MM.1S (cell line): ENCODE measurements around the gene CAMK2N1.

Experiments used
- EZH2phosphoT487 ChIP-seq: fragments of 300-600 bp; sonication (generic); IDR thresholded peaks from 2 replicates; pipeline ENCODE4 v1.6.1; 2018; ENCODE audit warnings: antibody characterized with exemption, low read length
- TF ChIP-seq, protein P1 (sequence below): fragments of 300-600 bp; sonication (generic); IDR thresholded peaks from 2 replicates; pipeline ENCODE4 v1.5.1; 2016; ENCODE audit warnings: antibody characterized with exemption, low read length, mixed read lengths

DNA sequence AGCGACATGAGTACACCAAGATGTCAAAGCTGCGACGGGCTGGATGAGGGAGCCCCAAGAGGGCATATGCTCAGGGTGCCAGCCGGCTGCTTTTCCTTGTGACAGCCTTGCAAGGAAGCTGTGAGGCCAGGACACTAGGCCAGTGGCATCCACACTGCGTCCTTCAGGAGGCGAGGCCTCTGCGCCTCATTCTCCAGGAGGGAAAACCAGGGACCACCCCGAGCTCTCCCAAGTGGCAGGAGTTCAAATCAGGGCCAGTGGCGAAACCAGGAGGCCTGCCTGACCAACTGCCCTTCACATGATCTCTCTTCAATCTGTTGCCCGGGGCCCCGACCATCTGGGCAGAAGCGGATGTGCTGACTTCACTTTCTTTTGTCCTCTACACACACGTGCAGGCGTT, 13.7 kb upstream of the CAMK2N1 start:
- TF ChIP-seq, protein P1, sequence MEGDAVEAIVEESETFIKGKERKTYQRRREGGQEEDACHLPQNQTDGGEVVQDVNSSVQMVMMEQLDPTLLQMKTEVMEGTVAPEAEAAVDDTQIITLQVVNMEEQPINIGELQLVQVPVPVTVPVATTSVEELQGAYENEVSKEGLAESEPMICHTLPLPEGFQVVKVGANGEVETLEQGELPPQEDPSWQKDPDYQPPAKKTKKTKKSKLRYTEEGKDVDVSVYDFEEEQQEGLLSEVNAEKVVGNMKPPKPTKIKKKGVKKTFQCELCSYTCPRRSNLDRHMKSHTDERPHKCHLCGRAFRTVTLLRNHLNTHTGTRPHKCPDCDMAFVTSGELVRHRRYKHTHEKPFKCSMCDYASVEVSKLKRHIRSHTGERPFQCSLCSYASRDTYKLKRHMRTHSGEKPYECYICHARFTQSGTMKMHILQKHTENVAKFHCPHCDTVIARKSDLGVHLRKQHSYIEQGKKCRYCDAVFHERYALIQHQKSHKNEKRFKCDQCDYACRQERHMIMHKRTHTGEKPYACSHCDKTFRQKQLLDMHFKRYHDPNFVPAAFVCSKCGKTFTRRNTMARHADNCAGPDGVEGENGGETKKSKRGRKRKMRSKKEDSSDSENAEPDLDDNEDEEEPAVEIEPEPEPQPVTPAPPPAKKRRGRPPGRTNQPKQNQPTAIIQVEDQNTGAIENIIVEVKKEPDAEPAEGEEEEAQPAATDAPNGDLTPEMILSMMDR, result no peak
- no peak for TF ChIP-seq EZH2phosphoT487
